Neuronal stem cell (in vitro differentiated cells): ENCODE results near the gene KLHL18.
A peak's percentile ranks its signal among the peaks of the same experiment; 100 is the strongest.

Experiments used
- DNase-seq: peaks from one replicate; pipeline ENCODE4 v3.0.0-alpha.2; 2013; ENCODE audit warnings: low spot score
- H2AFZ ChIP-seq: one replicate; pipeline ENCODE4 v1.6.1; 2013; ENCODE audit warnings: mild to moderate bottlenecking, low read length, inconsistent platforms
- H2AK5ac ChIP-seq: 2 replicates; pipeline ENCODE4 v1.6.1; 2013; ENCODE audit warnings: low read depth, mild to moderate bottlenecking, inconsistent platforms, low read length, moderate library complexity, mixed read lengths
- H2BK120ac ChIP-seq: 2 replicates; pipeline ENCODE4 v1.6.1; 2013; ENCODE audit warnings: low read depth, mild to moderate bottlenecking, inconsistent platforms, low read length, moderate library complexity, mixed read lengths
- H2BK12ac ChIP-seq: one replicate; pipeline ENCODE4 v1.6.1; 2013; ENCODE audit warnings: low read length, inconsistent platforms
- H2BK15ac ChIP-seq: 2 replicates; pipeline ENCODE4 v1.6.1; 2013; ENCODE audit warnings: mild to moderate bottlenecking, low read length, inconsistent platforms, mixed read lengths
- H2BK5ac ChIP-seq: one replicate; pipeline ENCODE4 v1.6.1; 2013; ENCODE audit warnings: inconsistent platforms, mild to moderate bottlenecking, low read length, moderate library complexity
- H3K14ac ChIP-seq: one replicate; pipeline ENCODE4 v1.6.1; 2013; ENCODE audit warnings: low read length, inconsistent platforms
- H3K18ac ChIP-seq: 2 replicates; pipeline ENCODE4 v1.6.1; 2013; ENCODE audit warnings: low read length, inconsistent platforms
- H3K23ac ChIP-seq: 2 replicates; pipeline ENCODE4 v1.6.1; 2013; ENCODE audit warnings: low read depth, mild to moderate bottlenecking, mixed read lengths, low read length, inconsistent platforms; ENCODE audit not compliant: poor library complexity
- H3K27ac ChIP-seq: replicated peaks from 3 replicates; pipeline ENCODE4 v1.5.1; 2013; ENCODE audit warnings: low read length, inconsistent platforms
- H3K27me3 ChIP-seq, 3 experiments: 2 replicates each; pipeline ENCODE4 v1.6.1; 2013; ENCODE audit warnings: low read length in 3 of 3, mild to moderate bottlenecking in 2 of 3, inconsistent platforms in 1 of 3, low read depth in 1 of 3, mixed read lengths in 1 of 3, moderate library complexity in 1 of 3; ENCODE audit not compliant: control insufficient read depth in 3 of 3, insufficient read depth in 3 of 3
- H3K36me3 ChIP-seq, 2 donors: replicated peaks in 1 of 2; 2 replicates each; pipeline ENCODE4 v1.6.1; 2013; ENCODE audit warnings: low read length in 2 of 2; ENCODE audit not compliant: control insufficient read depth in 2 of 2, insufficient read depth in 2 of 2
- H3K4ac ChIP-seq: 2 replicates; pipeline ENCODE4 v1.6.1; 2013; ENCODE audit warnings: inconsistent platforms, mild to moderate bottlenecking, low read length, moderate library complexity
- H3K4me1 ChIP-seq, 2 donors: 1 replicate in 1 of 2; 2 replicates in 1 of 2; pipeline ENCODE4 v1.6.1; 2013; ENCODE audit warnings: low read length in 2 of 2, low read depth in 1 of 2; ENCODE audit not compliant: control insufficient read depth in 2 of 2, insufficient read depth in 1 of 2
- H3K4me2 ChIP-seq: one replicate; pipeline ENCODE4 v1.6.1; 2013; ENCODE audit warnings: mild to moderate bottlenecking, low read length, inconsistent platforms; ENCODE audit not compliant: insufficient read depth, poor library complexity, severe bottlenecking
- H3K4me3 ChIP-seq, 2 donors: 2 replicates each; pipeline ENCODE4 v1.5.1; 2013; ENCODE audit warnings: low read length in 2 of 2, mild to moderate bottlenecking in 2 of 2, inconsistent platforms in 1 of 2, moderate library complexity in 1 of 2
- H3K79me1 ChIP-seq: one replicate; pipeline ENCODE4 v1.6.1; 2013; ENCODE audit warnings: low read depth, mild to moderate bottlenecking, inconsistent platforms, low read length, moderate library complexity
- H3K9ac ChIP-seq: one replicate; pipeline ENCODE4 v1.6.1; 2013; ENCODE audit warnings: mild to moderate bottlenecking, low read depth, low read length, inconsistent platforms; ENCODE audit not compliant: poor library complexity
- H3K9me3 ChIP-seq, 2 donors: replicated peaks in 1 of 2; 2 replicates each; pipeline versions ENCODE3 to v1.6.1; 2013; ENCODE audit warnings: low read length in 2 of 2, mild to moderate bottlenecking in 2 of 2, inconsistent platforms in 1 of 2, low read depth in 1 of 2, mixed read lengths in 1 of 2, moderate library complexity in 1 of 2; ENCODE audit not compliant: control insufficient read depth in 2 of 2, insufficient read depth in 1 of 2
- H4K8ac ChIP-seq: one replicate; pipeline ENCODE4 v1.6.1; 2013; ENCODE audit warnings: low read depth, mild to moderate bottlenecking, inconsistent platforms, low read length, moderate library complexity
- H4K91ac ChIP-seq: one replicate; pipeline ENCODE4 v1.6.1; 2013; ENCODE audit warnings: low read length, low read depth, mild to moderate bottlenecking, inconsistent platforms; ENCODE audit not compliant: poor library complexity
- WGBS, 2 donors: extraction: QIAGEN DNeasy Blood & Tissue Kit; methylation state at CpG; one replicate each; pipeline ENCODE4 v1.1.7; 2013; ENCODE audit warnings: missing lambda C conversion rate in 2 of 2, mixed read lengths in 1 of 2; ENCODE audit not compliant: insufficient read length in 2 of 2, insufficient replicate concordance in 1 of 2; ENCODE audit errors: extremely low coverage in 2 of 2; 5-methylcytosine and 5-hydroxymethylcytosine counted together

KLHL18 gene

GRCh38 chr3:47342151-47342550 lies 59.4 kb downstream of the KLHL18 start:
- Histone ChIP-seq H3K4me2 (no peak overlapping the region), H3K4me3 (peak overlapping the region in 1 of 2 donors; percentile 21), H3K23ac (no peak overlapping the region), H3K9ac (no peak overlapping the region), H3K4ac (no peak overlapping the region), H3K4me1 (no peaks in the 10 kb centered on the region), H3K27ac (no peak overlapping the region), H4K8ac (no peak overlapping the region), H2BK12ac (no peak overlapping the region), H3K36me3 (peaks cover 24 to 88% of the 10 kb centered on the region in 2 donors), H2AFZ (no peak overlapping the region), H2BK120ac (no peak overlapping the region), H4K91ac (no peak overlapping the region), H3K18ac (no peak overlapping the region), H3K27me3 (no peaks in the 10 kb centered on the region), H3K9me3 (no peaks in the 10 kb centered on the region), H2BK15ac (no peak overlapping the region), H2AK5ac (no peak overlapping the region), H2BK5ac (no peak overlapping the region), H3K14ac (no peak overlapping the region), H3K79me1 (no peaks in the 10 kb centered on the region)
- WGBS, 2 donors: no CpG with 5 or more reads among the region's 2 CpGs
- DNase-seq: no peak

GRCh38 chr3:47342812-47343211 lies 60.1 kb downstream of the KLHL18 start:
- Histone ChIP-seq H2AK5ac (no peak overlapping the region), H3K23ac (no peak overlapping the region), H4K91ac (no peak overlapping the region), H3K9me3 (no peaks in the 10 kb centered on the region), H2BK12ac (no peak overlapping the region), H3K18ac (no peak overlapping the region), H3K9ac (no peak overlapping the region), H2BK120ac (no peak overlapping the region), H4K8ac (no peak overlapping the region), H3K27me3 (no peaks in the 10 kb centered on the region), H2BK15ac (no peak overlapping the region), H3K4ac (no peak overlapping the region), H3K4me1 (no peaks in the 10 kb centered on the region), H3K27ac (no peak overlapping the region), H3K4me3 (no peak overlapping the region), H3K36me3 (peaks cover 21 to 81% of the 10 kb centered on the region in 2 donors), H3K14ac (no peak overlapping the region), H2AFZ (no peak overlapping the region), H3K4me2 (no peak overlapping the region), H3K79me1 (no peaks in the 10 kb centered on the region), H2BK5ac (no peak overlapping the region)
- DNase-seq: no peak

- no peak overlapping the region for H3K27ac ChIP-seq
- H3K18ac ChIP-seq: no peak overlapping the region
- H2BK15ac ChIP-seq: no peak overlapping the region
- no peak overlapping the region for H3K4ac ChIP-seq
- H3K9me3 ChIP-seq: no peaks in the 10 kb centered on the region
- H3K9ac ChIP-seq: peak overlapping the region; percentile 39
- no peaks in the 10 kb centered on the region for H3K27me3 ChIP-seq
- H3K79me1 ChIP-seq: no peaks in the 10 kb centered on the region
- H2BK120ac ChIP-seq: no peak overlapping the region
- no peak overlapping the region for H2BK12ac ChIP-seq
- no peak overlapping the region for H3K23ac ChIP-seq
- H3K4me3 ChIP-seq: no peak overlapping the region
- H3K14ac ChIP-seq: no peak overlapping the region
- no peak for DNase-seq
- H3K4me1 ChIP-seq: no peaks in the 10 kb centered on the region
- no peak overlapping the region for H2AFZ ChIP-seq
- peaks cover 19 to 75% of the 10 kb centered on the region in 2 donors for H3K36me3 ChIP-seq
- WGBS, 2 donors: no CpG with 5 or more reads among the region's 17 CpGs
- H4K91ac ChIP-seq: no peak overlapping the region
- H2AK5ac ChIP-seq: no peak overlapping the region
- H2BK5ac ChIP-seq: no peak overlapping the region
- no peak overlapping the region for H4K8ac ChIP-seq
- H3K4me2 ChIP-seq: no peak overlapping the region
These were observed 60.8 kb downstream of the KLHL18 start for GRCh38 chr3:47343471-47343971.

- Histone ChIP-seq H2BK120ac (no peak overlapping the region), H3K4ac (no peak overlapping the region), H3K36me3 (peaks cover 17 to 62% of the 10 kb centered on the region in 2 donors), H4K8ac (no peak overlapping the region), H2AK5ac (no peak overlapping the region), H3K9ac (no peak overlapping the region), H3K14ac (no peak overlapping the region), H2BK5ac (no peak overlapping the region), H2AFZ (no peak overlapping the region), H3K4me1 (no peaks in the 10 kb centered on the region), H3K23ac (no peak overlapping the region), H3K27me3 (no peaks in the 10 kb centered on the region), H3K79me1 (no peaks in the 10 kb centered on the region), H3K4me2 (no peak overlapping the region), H2BK12ac (no peak overlapping the region), H2BK15ac (no peak overlapping the region), H3K27ac (no peak overlapping the region), H3K9me3 (no peaks in the 10 kb centered on the region), H3K18ac (no peak overlapping the region), H3K4me3 (no peak overlapping the region), H4K91ac (no peak overlapping the region)
- no CpG with 5 or more reads among the region's 6 CpGs for WGBS, 2 donors
- DNase-seq: no peak
These were observed 62.2 kb downstream of the KLHL18 start for GRCh38 chr3:47344971-47345370.
